Measurements from ENCODE around the gene FOSB.

FOSB gene

GRCh38 chr19:45469132-45469944 is 1.5 kb downstream of the FOSB start:
- DNase-seq: peak; percentile 92

- no peak for DNase-seq
Observed at GRCh38 chr19:45469945-45470761, 2.4 kb downstream of the FOSB start.

GRCh38 chr19:45470762-45471081 is 2.9 kb downstream of the FOSB start:
- no peak for DNase-seq

GRCh38 chr19:45471111-45471930 is 3.5 kb downstream of the FOSB start:
- no peak for DNase-seq

GRCh38 chr19:45471931-45472562 is 4.3 kb downstream of the FOSB start:
- no peak for DNase-seq

- DNase-seq: no peak
Observed at GRCh38 chr19:45472563-45473366, 5.0 kb downstream of the FOSB start.

GRCh38 chr19:45473367-45473681 is 5.5 kb downstream of the FOSB start:
- DNase-seq: no peak

GRCh38 chr19:45473682-45474605 is 6.1 kb downstream of the FOSB start:
- DNase-seq: no peak

GRCh38 chr19:45474606-45475521 is 7.1 kb downstream of the FOSB start:
- no peak for DNase-seq

GRCh38 chr19:45475537-45476291 is 7.9 kb downstream of the FOSB start:
- no peak for DNase-seq

- no peak for DNase-seq
Observed at GRCh38 chr19:45476304-45476703, 8.5 kb downstream of the FOSB start.

- DNase-seq: no peak
Observed at GRCh38 chr19:45477186-45477585, 9.4 kb downstream of the FOSB start.

GRCh38 chr19:45477713-45478453 is 10.1 kb downstream of the FOSB start:
- DNase-seq: peak; percentile 48

- DNase-seq: peak; percentile 83
Observed at GRCh38 chr19:45478454-45479238, 10.8 kb downstream of the FOSB start.

- DNase-seq: no peak
Observed at GRCh38 chr19:45483033-45483432, 15.2 kb downstream of the FOSB start.

GRCh38 chr19:45484273-45484945 is 16.6 kb downstream of the FOSB start:
- DNase-seq: no peak

Measured in NCI-H774 (cell line).